Uterus (tissue), 2 donors: Measurements from ENCODE around the gene PLAAT3.
"Not testable (repeated sequence)": the region's sequence is repeated elsewhere in the genome, so short reads cannot be mapped to it uniquely, and the experiment has no call there.

Experiments
- CTCF ChIP-seq, 4 experiments: fragments of 200-600 bp in 2 of 4; fragments of 450-650 bp in 2 of 4; sonication (generic) in 2 of 4; IDR thresholded peaks; one replicate each; pipeline ENCODE4 v1.5.1; 2016 to 2019; ENCODE audit warnings: antibody characterized with exemption in 4 of 4, mild to moderate bottlenecking in 2 of 4, moderate library complexity in 1 of 4
- POLR2A ChIP-seq, 2 donors: fragments of 450-650 bp; IDR thresholded peaks; one replicate each; pipeline ENCODE4 v1.6.1; 2016; ENCODE audit warnings: antibody characterized with exemption in 2 of 2, mild to moderate bottlenecking in 1 of 2, moderate library complexity in 1 of 2

- not testable (repeated sequence) for TF ChIP-seq CTCF, POLR2A (IDR thresholded peaks at IDR 0.05)
These were observed 64.0 kb downstream of the PLAAT3 start for GRCh38 chr11:63550156-63550700.
